Esophagus squamous epithelium (tissue), 5 donors: ENCODE data around the gene NRG3. TPM values are rescaled to one million over a fixed set of nuclear protein-coding genes. Genes with fewer than 3 reads are reported as not detected.

Experiments
- DNase-seq: peaks from one replicate; lab custom pipeline; 2025; lab: John Stamatoyannopoulos, UW
- H3K27ac ChIP-seq, 4 donors: fragments of 200-600 bp; sonication (generic); one replicate each; pipeline ENCODE4 v1.5.1; 2016 to 2019; ENCODE audit warnings: mild to moderate bottlenecking in 1 of 4
- H3K27me3 ChIP-seq, 4 donors: fragments of 200-600 bp; sonication (generic); 1 replicate in 3 of 4; 2 replicates in 1 of 4; pipeline versions ENCODE4 v1.5.1 to v1.6.0; 2017 to 2021; ENCODE audit warnings: antibody characterized with exemption in 1 of 4
- H3K36me3 ChIP-seq, 3 donors: fragments of 200-600 bp; sonication (generic); one replicate each; pipeline ENCODE4 v1.5.1; 2016 to 2019
- H3K4me1 ChIP-seq, 3 donors: fragments of 200-600 bp; sonication (generic); one replicate each; pipeline ENCODE4 v1.5.1; 2017 to 2019
- H3K4me3 ChIP-seq, 4 donors: fragments of 200-600 bp; sonication (generic); 1 replicate in 3 of 4; 2 replicates in 1 of 4; pipeline ENCODE4 v1.5.1; 2016 to 2019; ENCODE audit warnings: mild to moderate bottlenecking in 2 of 4, moderate library complexity in 1 of 4
- H3K9me3 ChIP-seq, 3 donors: fragments of 200-600 bp; sonication (generic); one replicate each; pipeline ENCODE4 v1.5.1; 2016 to 2019
- CTCF ChIP-seq, 6 experiments: fragments of 450-650 bp in 4 of 6; fragments of 200-600 bp in 2 of 6; sonication (generic) in 2 of 6; IDR thresholded peaks; one replicate each; pipeline ENCODE4 v1.5.1; 2016 to 2019; ENCODE audit warnings: antibody characterized with exemption in 6 of 6, mild to moderate bottlenecking in 4 of 6, moderate library complexity in 4 of 6
- POLR2A ChIP-seq, 4 donors: fragments of 450-650 bp; IDR thresholded peaks; one replicate each; pipeline ENCODE4 v1.6.1; 2017; ENCODE audit warnings: antibody characterized with exemption in 4 of 4, mild to moderate bottlenecking in 4 of 4, moderate library complexity in 3 of 4
- WGBS, 2 donors: methylation state at CpG; one replicate each; pipeline ENCODE4 v1.1.5; 2018; 5-methylcytosine and 5-hydroxymethylcytosine counted together
- intact Hi-C: fragments of 100-400 bp; cut with DNase I; formaldehyde crosslinking; loops from one replicate; pipeline ENCODE4 v1.15.0; 2022
- total RNA-seq, 4 donors: library from RNA; depleted of rRNA; stranded (reverse); fragments of >200 nt; gene quantifications; one replicate each; pipeline ENCODE4 v1.1.0, GENCODE V29; 2016
- donor health status: DM: yes; HTN: yes; CAD: no.

The NRG3 gene
- total RNA-seq, 4 donors from 2014 or later, result 0.19 TPM; not detected in 3

- Histone ChIP-seq H3K36me3 (no peaks in the 10 kb centered on the region), H3K4me3 (no peak overlapping the region), H3K27ac (no peak overlapping the region), H3K9me3 (no peaks in the 10 kb centered on the region), H3K4me1 (no peaks in the 10 kb centered on the region), H3K27me3 (no peaks in the 10 kb centered on the region)
- WGBS, 2 donors, result 72 to 79% methylated on average over 2 of the region's 2 CpGs
- TF ChIP-seq CTCF (IDR thresholded peaks at IDR 0.05), result no peak
- TF ChIP-seq POLR2A (IDR thresholded peaks at IDR 0.05), result no peak
- intact Hi-C loops, result no loop called here
- DNase-seq, result no peak
Observed at GRCh38 chr10:82192665-82193064, 317.7 kb downstream of the NRG3 start.

- Histone ChIP-seq H3K27ac (no peak overlapping the region), H3K4me3 (no peak overlapping the region), H3K27me3 (no peaks in the 10 kb centered on the region), H3K36me3 (no peaks in the 10 kb centered on the region), H3K9me3 (no peaks in the 10 kb centered on the region), H3K4me1 (no peaks in the 10 kb centered on the region)
- intact Hi-C loops, result no loop called here
- TF ChIP-seq POLR2A (IDR thresholded peaks at IDR 0.05) (no peak), CTCF (IDR thresholded peaks at IDR 0.05) (no peak)
- 79 to 91% methylated on average over 7 of the region's 7 CpGs for WGBS, 2 donors
- no peak for DNase-seq
Observed at GRCh38 chr10:82194419-82194818, 319.4 kb downstream of the NRG3 start.

GRCh38 chr10:82206831-82207230 is 331.8 kb downstream of the NRG3 start:
- Histone ChIP-seq H3K36me3 (no peaks in the 10 kb centered on the region), H3K27ac (no peak overlapping the region), H3K9me3 (no peaks in the 10 kb centered on the region), H3K27me3 (no peaks in the 10 kb centered on the region), H3K4me3 (no peak overlapping the region), H3K4me1 (no peaks in the 10 kb centered on the region)
- no peak for TF ChIP-seq CTCF (IDR thresholded peaks at IDR 0.05)
- no peak for TF ChIP-seq POLR2A (IDR thresholded peaks at IDR 0.05)
- no peak for DNase-seq
- intact Hi-C loops, result no loop called here
- WGBS, 2 donors, result 72 to 74% methylated on average over 2 of the region's 2 CpGs

GRCh38 chr10:82208726-82209125 is 333.7 kb downstream of the NRG3 start:
- Histone ChIP-seq H3K9me3 (no peaks in the 10 kb centered on the region), H3K36me3 (no peaks in the 10 kb centered on the region), H3K27me3 (no peaks in the 10 kb centered on the region), H3K27ac (no peak overlapping the region), H3K4me3 (no peak overlapping the region), H3K4me1 (no peaks in the 10 kb centered on the region)
- intact Hi-C loops, result no loop called here
- DNase-seq, result no peak
- WGBS, 2 donors, result 51 to 62% methylated on average over 2 of the region's 2 CpGs
- TF ChIP-seq POLR2A (IDR thresholded peaks at IDR 0.05), result no peak
- TF ChIP-seq CTCF (IDR thresholded peaks at IDR 0.05), result no peak

- 81 to 100% methylated on average over 2 of the region's 2 CpGs for WGBS, 2 donors
- intact Hi-C loops, result no loop called here
- no peak overlapping the region for H3K27ac ChIP-seq
- no peaks in the 10 kb centered on the region for H3K27me3 ChIP-seq
- no peaks in the 10 kb centered on the region for H3K36me3 ChIP-seq
- TF ChIP-seq POLR2A (IDR thresholded peaks at IDR 0.05) (no peak), CTCF (IDR thresholded peaks at IDR 0.05) (no peak)
- H3K4me1 ChIP-seq, result no peaks in the 10 kb centered on the region
- no peaks in the 10 kb centered on the region for H3K9me3 ChIP-seq
- no peak overlapping the region for H3K4me3 ChIP-seq
- DNase-seq, result no peak
Observed at GRCh38 chr10:82210331-82210730, 335.3 kb downstream of the NRG3 start.
